ENCODE results near the gene AMN. TPM values are rescaled to one million over a fixed set of nuclear protein-coding genes. Genes with fewer than 3 reads are reported as not detected.

AMN gene
- total and polyA plus RNA-seq, 9 donors = 0.10 to 4.6 (median 0.59) TPM; not detected in 1

GRCh38 chr14:102953100-102953499 lies 30.6 kb downstream of the AMN start:
- 88 to 95% (median 91%) methylated on average over 15 of the region's 15 CpGs for WGBS, 3 donors
- intact Hi-C loops (cut with DNase I) = no loop called here
- Histone ChIP-seq H3K9me3 (no peaks in the 10 kb centered on the region), H3K4me1 (ENCODE audit: insufficient read depth) (no peaks in the 10 kb centered on the region), H3K27ac (no peak overlapping the region), H3K4me3 (no peak overlapping the region), H3K36me3 (no peaks in the 10 kb centered on the region), H3K27me3 (no peaks in the 10 kb centered on the region)
- DNase-seq = no peak
- TF ChIP-seq CTCF (IDR thresholded peaks at IDR 0.05) = no peak

GRCh38 chr14:102954081-102954789 lies 31.8 kb downstream of the AMN start:
- no peak for TF ChIP-seq EP300 (IDR thresholded peaks at IDR 0.05)
- TF ChIP-seq CTCF (IDR thresholded peaks at IDR 0.05) = no peak
- no peak for TF ChIP-seq POLR2A (IDR thresholded peaks at IDR 0.05)
- no peaks in the 10 kb centered on the region for H3K27me3 ChIP-seq
- intact Hi-C loops (cut with DNase I) = no loop called here
- no peak overlapping the region for H3K27ac ChIP-seq
- no peaks in the 10 kb centered on the region for H3K4me1 ChIP-seq (ENCODE audit: insufficient read depth)
- WGBS, 3 donors = 85 to 91% (median 87%) methylated on average over 18 of the region's 18 CpGs
- no peaks in the 10 kb centered on the region for H3K36me3 ChIP-seq
- DNase-seq = no peak
- H3K4me3 ChIP-seq = no peak overlapping the region
- H3K9me3 ChIP-seq = no peaks in the 10 kb centered on the region

- TF ChIP-seq CTCF (IDR thresholded peaks at IDR 0.05) (no peak), EP300 (IDR thresholded peaks at IDR 0.05) (no peak), POLR2A (IDR thresholded peaks at IDR 0.05) (no peak)
- no peaks in the 10 kb centered on the region for H3K36me3 ChIP-seq
- no peak overlapping the region for H3K27ac ChIP-seq
- intact Hi-C loops (cut with DNase I) = no loop called here
- H3K4me1 ChIP-seq (ENCODE audit: insufficient read depth) = no peaks in the 10 kb centered on the region
- no peaks in the 10 kb centered on the region for H3K9me3 ChIP-seq
- 67 to 77% (median 75%) methylated on average over 8 of the region's 8 CpGs for WGBS, 3 donors
- no peaks in the 10 kb centered on the region for H3K27me3 ChIP-seq
- H3K4me3 ChIP-seq = no peak overlapping the region
- no peak for DNase-seq
Measured at GRCh38 chr14:102955636-102956408, 33.4 kb downstream of the AMN start.

- intact Hi-C loops (cut with DNase I) = no loop called here
- H3K4me1 ChIP-seq (ENCODE audit: insufficient read depth) = no peaks in the 10 kb centered on the region
- no peaks in the 10 kb centered on the region for H3K9me3 ChIP-seq
- H3K4me3 ChIP-seq = no peak overlapping the region
- H3K27ac ChIP-seq = no peak overlapping the region
- no peaks in the 10 kb centered on the region for H3K36me3 ChIP-seq
- TF ChIP-seq EP300 (IDR thresholded peaks at IDR 0.05) (no peak), CTCF (IDR thresholded peaks at IDR 0.05) (no peak), POLR2A (IDR thresholded peaks at IDR 0.05) (no peak)
- WGBS, 3 donors = 86 to 89% (median 88%) methylated on average over 10 of the region's 10 CpGs
- no peaks in the 10 kb centered on the region for H3K27me3 ChIP-seq
- no peak for DNase-seq
Measured at GRCh38 chr14:102957222-102957621, 34.8 kb downstream of the AMN start.

Measured in ovary (tissue), 9 donors.